Endothelial cell of umbilical vein (primary cell): ENCODE data around the gene STYXL1. TPM values are rescaled to one million over a fixed set of nuclear protein-coding genes. Genes with fewer than 3 reads are reported as not detected.
"Not testable (repeated sequence)": the region's sequence is repeated elsewhere in the genome, so short reads cannot be mapped to it uniquely, and the experiment has no call there.

ENCODE experiments used
- BruUV-seq: library from RNA; stranded (reverse); fragments of 400-500 nt; replicated peaks from 2 replicates; lab custom pipeline; 2021; lab: Mats Ljungman, UMichigan
- CTCF ChIA-PET: fragments of 300-600, 350-600 bp; sonication (Branson Sonifier 250); formaldehyde crosslinking; loops from one replicate; lab custom pipeline; 2021; ENCODE audit warnings: antibody characterized with exemption, inconsistent platforms; lab: Charles Lee
- POLR2A ChIA-PET: fragments of 300-600, 350-600 bp; sonication (Branson Sonifier 250); formaldehyde crosslinking; loops from one replicate; lab custom pipeline; 2021; ENCODE audit warnings: antibody characterized with exemption, inconsistent platforms; lab: Charles Lee
- DNase-seq: peaks from one replicate; pipeline ENCODE4 v3.0.0-alpha.2; 2011; ENCODE audit warnings: low read depth, low spot score
- FAIRE-seq: peaks from 2 replicates; lab custom pipeline; 2011; peaks lifted over from hg19 to GRCh38; lab: Jason Lieb, UNC
- H2AFZ ChIP-seq: 2 replicates; pipeline ENCODE4 v1.6.0; 2012; ENCODE audit warnings: low read depth, low read length, control low read depth, inconsistent platforms
- H3K27ac ChIP-seq: 2 replicates; pipeline ENCODE4 v1.5.1; 2011; ENCODE audit warnings: low read depth, mild to moderate bottlenecking, control low read depth, low read length, moderate library complexity; ENCODE audit not compliant: insufficient read depth
- H3K27me3 ChIP-seq, 2 experiments: 2 replicates each; pipeline versions ENCODE4 v1.6.0 to v1.6.1; 2011; ENCODE audit warnings: low read length in 2 of 2, mixed read lengths in 1 of 2; ENCODE audit not compliant: control insufficient read depth in 2 of 2, insufficient read depth in 2 of 2
- H3K36me3 ChIP-seq, 2 experiments: 2 replicates in 1 of 2; 3 replicates in 1 of 2; pipeline ENCODE4 v1.5.1; 2011; ENCODE audit warnings: low read length in 2 of 2, mild to moderate bottlenecking in 1 of 2, moderate library complexity in 1 of 2; ENCODE audit not compliant: control insufficient read depth in 2 of 2, insufficient read depth in 2 of 2; ENCODE audit errors: extremely low read depth in 1 of 2
- H3K4me1 ChIP-seq: 3 replicates; pipeline ENCODE4 v1.5.1; 2011; ENCODE audit warnings: mild to moderate bottlenecking, low read length; ENCODE audit not compliant: control insufficient read depth, insufficient read depth; ENCODE audit errors: extremely low read depth
- H3K4me2 ChIP-seq: 2 replicates; pipeline ENCODE4 v1.6.1; 2011; ENCODE audit warnings: low read length, control low read depth, mixed read lengths; ENCODE audit not compliant: insufficient read depth
- H3K4me3 ChIP-seq, 3 experiments: fragments of 200-600 bp in 1 of 3; sonication (generic), shearing (Covaris generic) in 1 of 3; replicated peaks in 1 of 3; 2 replicates each; pipeline ENCODE4 v1.5.1; 2011 to 2016; ENCODE audit warnings: control low read depth in 3 of 3, low read length in 3 of 3, mild to moderate bottlenecking in 2 of 3, inconsistent platforms in 1 of 3, low read depth in 1 of 3, moderate library complexity in 1 of 3; ENCODE audit not compliant: insufficient read depth in 1 of 3
- H3K79me2 ChIP-seq: 2 replicates; pipeline ENCODE4 v1.6.0; 2012; ENCODE audit warnings: low read length, inconsistent platforms; ENCODE audit not compliant: control insufficient read depth, insufficient read depth
- H3K9ac ChIP-seq: replicated peaks from 2 replicates; pipeline ENCODE3; 2011; ENCODE audit warnings: low read length, control low read depth; ENCODE audit not compliant: insufficient read depth; ENCODE audit errors: extremely low read depth
- H3K9me1 ChIP-seq: replicated peaks from 3 replicates; pipeline ENCODE4 v1.6.0; 2011; ENCODE audit warnings: mild to moderate bottlenecking, low read length; ENCODE audit not compliant: control insufficient read depth, insufficient read depth; ENCODE audit errors: extremely low read depth
- H3K9me3 ChIP-seq: replicated peaks from 2 replicates; pipeline ENCODE4 v1.5.1; 2012; ENCODE audit warnings: low read length, inconsistent platforms; ENCODE audit not compliant: control insufficient read depth, insufficient read depth
- H4K20me1 ChIP-seq: replicated peaks from 2 replicates; pipeline ENCODE3; 2011; ENCODE audit warnings: mild to moderate bottlenecking, low read length; ENCODE audit not compliant: control insufficient read depth, insufficient read depth; ENCODE audit errors: extremely low read depth
- GATA2 ChIP-seq: IDR thresholded peaks from 2 replicates; pipeline ENCODE4 v1.7.0; 2011; ENCODE audit warnings: low read depth, mild to moderate bottlenecking, moderate library complexity, mixed read lengths, low read length; ENCODE audit not compliant: insufficient read length, insufficient read depth
- dilution Hi-C: fragments of 300-500 bp; cut with MboI; formaldehyde crosslinking; loops from one replicate; pipeline ENCODE4 v1.15.0; 2019; ENCODE audit warnings: low sequenced_read_pairs; ENCODE audit not compliant: extremely low pct_ligation_motif_present
- intact Hi-C: fragments of 100-400 bp; cut with micrococcal nuclease; formaldehyde crosslinking; loops from one replicate; pipeline ENCODE4 v1.10.0; 2022
- polyA plus RNA-seq, 4 experiments: library from polyadenylated mRNA; depleted of rRNA in 3 of 4; stranded (reverse) in 3 of 4; unstranded in 1 of 4; fragments of >200 nt; gene quantifications; 2 replicates each; pipeline versions ENCODE4 v1.2.1 to v1.2.3, GENCODE V29; 2011 to 2012; ENCODE audit warnings: missing spikeins in 1 of 4
- total RNA-seq: library from RNA; stranded (reverse); gene quantifications from 2 replicates; pipeline ENCODE4 v1.2.3, GENCODE V29; 2021

The STYXL1 gene
- total and polyA plus RNA-seq, 2 donors (not counting 3 experiments of a cell fraction or from before 2014, with no cell fraction given), result 23.0 to 67.6 TPM

DNA sequence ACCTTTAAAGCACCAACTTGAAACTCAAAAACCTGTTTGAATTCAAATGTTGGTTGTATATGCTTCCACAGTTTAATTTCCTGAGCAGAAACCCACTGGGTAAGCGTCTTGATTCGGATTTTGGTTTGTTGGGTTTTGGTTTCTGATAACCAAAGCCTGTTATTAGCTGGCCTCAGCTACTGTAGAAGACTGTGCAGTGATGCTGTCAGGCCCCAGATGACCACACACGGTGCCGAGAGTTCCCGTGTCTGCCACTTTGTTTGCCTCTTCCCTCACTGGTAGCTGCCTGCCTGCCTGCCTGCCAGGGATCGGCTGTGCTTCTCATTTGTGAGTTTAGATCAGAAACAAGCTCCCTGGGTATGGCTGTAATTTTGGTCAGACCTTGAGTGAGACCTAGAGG, 5.7 kb upstream of the STYXL1 start:
- H3K36me3 ChIP-seq, result peaks cover 12% of the 10 kb centered on the region in 2 experiments
- POLR2A ChIA-PET, result no interaction called here
- dilution Hi-C loops (no loop called here), intact Hi-C loops (no loop called here)
- no peak overlapping the region for H2AFZ ChIP-seq
- H3K4me2 ChIP-seq, result no peak overlapping the region
- no peak overlapping the region for H3K9ac ChIP-seq
- BruUV-seq, result no TSS peak
- H3K27me3 ChIP-seq, result no peaks in the 10 kb centered on the region
- peaks cover 60% of the 10 kb centered on the region for H3K79me2 ChIP-seq
- no peaks in the 10 kb centered on the region for H3K9me3 ChIP-seq
- no peak for FAIRE-seq
- no peaks in the 10 kb centered on the region for H4K20me1 ChIP-seq
- H3K9me1 ChIP-seq, result no peaks in the 10 kb centered on the region
- H3K27ac ChIP-seq, result no peak overlapping the region
- H3K4me3 ChIP-seq, result no peak overlapping the region
- DNase-seq, result no peak
- CTCF ChIA-PET, result no interaction called here
- H3K4me1 ChIP-seq, result peaks cover 4% of the 10 kb centered on the region
- TF ChIP-seq GATA2, result no peak

DNA sequence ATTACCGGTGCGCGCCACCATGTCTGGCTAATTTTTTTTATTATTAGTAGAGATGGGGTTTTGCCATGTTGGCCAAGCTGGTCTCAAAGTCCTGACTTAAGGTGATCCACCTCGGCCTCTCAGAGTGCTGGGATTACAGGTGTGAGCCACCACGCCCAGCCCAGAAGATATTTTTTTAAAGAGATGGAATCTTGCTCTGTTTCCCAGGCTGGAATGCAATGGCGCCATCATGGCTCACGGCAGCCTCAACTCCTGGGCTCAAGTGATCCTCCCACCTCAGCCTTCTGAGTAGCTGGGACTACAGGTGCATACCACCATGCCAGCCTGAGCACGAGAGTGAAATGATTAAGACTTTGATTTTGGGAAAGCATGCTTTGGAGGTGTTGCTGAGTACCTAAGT, 4.9 kb upstream of the STYXL1 start:
- H3K9ac ChIP-seq, H3K27ac ChIP-seq, CTCF ChIA-PET, H3K4me2 ChIP-seq, BruUV-seq, H4K20me1 ChIP-seq, intact Hi-C loops, H2AFZ ChIP-seq, H3K36me3 ChIP-seq, H3K4me3 ChIP-seq, dilution Hi-C loops, H3K9me3 ChIP-seq, H3K4me1 ChIP-seq, H3K27me3 ChIP-seq, FAIRE-seq, DNase-seq, POLR2A ChIA-PET, H3K9me1 ChIP-seq: not testable (repeated sequence)
- peaks cover 65% of the 10 kb centered on the region for H3K79me2 ChIP-seq
